ENCODE measurements around the gene RNH1.

RNH1 gene

GRCh38 chr11:454801-455565 lies 52.1 kb downstream of the RNH1 start:
- peaks cover 8% of the 10 kb centered on the region for H3K4me1 ChIP-seq (ENCODE audit: control insufficient read depth, insufficient read depth, low read length)
- H3K4me3 ChIP-seq (ENCODE audit: low read length): no peak overlapping the region
- H3K27me3 ChIP-seq (ENCODE audit: control insufficient read depth, insufficient read depth, low read length): no peaks in the 10 kb centered on the region
- H3K36me3 ChIP-seq (ENCODE audit: control insufficient read depth, insufficient read depth, low read length): peaks cover 4% of the 10 kb centered on the region
- no peak overlapping the region for H3K27ac ChIP-seq (ENCODE audit: low read length)
- H3K9me3 ChIP-seq (ENCODE audit: control insufficient read depth, insufficient read depth, low read length): no peaks in the 10 kb centered on the region
- DNase-seq (ENCODE audit: low read depth, low spot score): no peak
- no CpG with 5 or more reads among the region's 14 CpGs for WGBS (ENCODE audit: insufficient coverage, insufficient read length)

- Histone ChIP-seq H3K27me3 (ENCODE audit: control insufficient read depth, insufficient read depth, low read length) (no peaks in the 10 kb centered on the region), H3K9me3 (ENCODE audit: control insufficient read depth, insufficient read depth, low read length) (no peaks in the 10 kb centered on the region), H3K4me1 (ENCODE audit: control insufficient read depth, insufficient read depth, low read length) (peaks cover 8% of the 10 kb centered on the region), H3K36me3 (ENCODE audit: control insufficient read depth, insufficient read depth, low read length) (peaks cover 4% of the 10 kb centered on the region; the same call in 1 of the 2 replicates), H3K27ac (ENCODE audit: low read length) (no peak overlapping the region), H3K4me3 (ENCODE audit: low read length) (no peak overlapping the region)
- DNase-seq (ENCODE audit: low read depth, low spot score): no peak
- WGBS (ENCODE audit: insufficient coverage, insufficient read length): no CpG with 5 or more reads among the region's 9 CpGs
Measured at GRCh38 chr11:454043-454442, 53.0 kb downstream of the RNH1 start.

- H3K4me3 ChIP-seq (ENCODE audit: low read length): no peak overlapping the region
Measured at GRCh38 chr11:453564-453963, 53.5 kb downstream of the RNH1 start.

DNA sequence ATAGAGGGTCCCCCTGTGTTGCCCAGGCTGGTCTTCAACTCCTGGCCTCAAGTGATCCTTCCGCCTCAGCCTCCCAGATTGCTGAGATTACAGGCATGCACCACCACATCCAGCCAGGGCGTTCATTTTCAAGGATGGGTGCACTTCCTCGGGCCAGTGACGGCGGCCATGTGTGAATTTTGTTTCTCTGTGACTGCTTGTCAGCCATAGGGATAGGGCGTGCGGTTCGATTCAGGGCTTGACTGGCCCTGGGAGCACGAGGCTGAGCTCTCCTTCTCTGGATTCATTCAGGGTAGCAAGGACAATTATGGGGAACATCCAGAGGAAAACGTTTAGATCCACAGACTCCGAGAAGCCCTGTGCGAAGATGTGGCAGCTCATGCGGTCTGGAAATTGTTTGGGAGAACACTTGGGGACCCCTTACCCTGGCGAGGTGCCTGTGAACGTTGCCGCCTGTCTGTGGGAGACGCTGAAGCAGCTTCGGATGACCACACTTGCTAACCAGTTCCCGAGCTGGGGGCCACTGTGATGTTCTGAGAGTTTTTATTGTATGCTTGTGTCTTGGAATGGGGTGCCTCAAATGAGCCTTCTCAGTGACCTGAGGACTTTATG lies 54.0 kb downstream of the RNH1 start:
- Histone ChIP-seq H3K36me3 (ENCODE audit: control insufficient read depth, insufficient read depth, low read length) (peaks cover 4% of the 10 kb centered on the region; the same call in 1 of the 2 replicates), H3K9me3 (ENCODE audit: control insufficient read depth, insufficient read depth, low read length) (no peaks in the 10 kb centered on the region), H3K27me3 (ENCODE audit: control insufficient read depth, insufficient read depth, low read length) (no peaks in the 10 kb centered on the region), H3K4me3 (ENCODE audit: low read length) (no peak overlapping the region), H3K27ac (ENCODE audit: low read length) (no peak overlapping the region), H3K4me1 (ENCODE audit: control insufficient read depth, insufficient read depth, low read length) (peaks cover 8% of the 10 kb centered on the region)
- DNase-seq (ENCODE audit: low read depth, low spot score): no peak
- no CpG with 5 or more reads among the region's 19 CpGs for WGBS (ENCODE audit: insufficient coverage, insufficient read length)

More at GRCh38 chr11:453564-453963, 53.5 kb downstream of the RNH1 start:
- Histone ChIP-seq H3K9me3 (ENCODE audit: control insufficient read depth, insufficient read depth, low read length) (no peaks in the 10 kb centered on the region), H3K4me1 (ENCODE audit: control insufficient read depth, insufficient read depth, low read length) (peaks cover 8% of the 10 kb centered on the region), H3K36me3 (ENCODE audit: control insufficient read depth, insufficient read depth, low read length) (peaks cover 4% of the 10 kb centered on the region; the same call in 1 of the 2 replicates), H3K27me3 (ENCODE audit: control insufficient read depth, insufficient read depth, low read length) (no peaks in the 10 kb centered on the region), H3K27ac (ENCODE audit: low read length) (no peak overlapping the region)
- DNase-seq (ENCODE audit: low read depth, low spot score): no peak
- no CpG with 5 or more reads among the region's 13 CpGs for WGBS (ENCODE audit: insufficient coverage, insufficient read length)

- Histone ChIP-seq H3K4me3 (ENCODE audit: low read length) (no peak overlapping the region), H3K36me3 (ENCODE audit: control insufficient read depth, insufficient read depth, low read length) (peaks cover 4% of the 10 kb centered on the region; the same call in 1 of the 2 replicates), H3K27ac (ENCODE audit: low read length) (no peak overlapping the region), H3K4me1 (ENCODE audit: control insufficient read depth, insufficient read depth, low read length) (peaks cover 8% of the 10 kb centered on the region), H3K9me3 (ENCODE audit: control insufficient read depth, insufficient read depth, low read length) (no peaks in the 10 kb centered on the region), H3K27me3 (ENCODE audit: control insufficient read depth, insufficient read depth, low read length) (no peaks in the 10 kb centered on the region)
- no CpG with 5 or more reads among the region's 12 CpGs for WGBS (ENCODE audit: insufficient coverage, insufficient read length)
- DNase-seq (ENCODE audit: low read depth, low spot score): no peak
Measured at GRCh38 chr11:452203-452744, 54.8 kb downstream of the RNH1 start.

DNA sequence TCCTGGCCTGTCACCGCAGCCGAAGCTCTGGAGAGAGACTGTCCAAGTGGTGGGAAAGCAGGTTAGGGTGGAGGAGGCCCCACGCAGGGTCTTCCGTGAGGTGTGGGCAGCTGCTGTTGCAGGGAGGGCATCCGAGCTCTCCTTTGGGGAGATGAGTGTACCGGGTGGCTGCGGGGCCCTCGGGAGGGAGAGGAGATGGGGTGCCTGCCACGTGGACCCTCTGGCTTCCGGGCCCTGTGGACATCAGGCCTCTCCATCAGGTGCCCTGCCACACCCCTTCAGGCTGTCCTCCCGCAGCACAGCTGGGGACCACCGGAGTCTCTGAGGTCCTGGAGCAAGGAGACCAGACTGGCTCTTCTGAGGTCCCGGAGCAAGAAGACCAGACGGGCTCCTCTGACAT lies 55.3 kb downstream of the RNH1 start:
- DNase-seq (ENCODE audit: low read depth, low spot score): no peak
- H3K9me3 ChIP-seq (ENCODE audit: control insufficient read depth, insufficient read depth, low read length): no peaks in the 10 kb centered on the region
- peaks cover 4% of the 10 kb centered on the region; the same call in 1 of the 2 replicates for H3K36me3 ChIP-seq (ENCODE audit: control insufficient read depth, insufficient read depth, low read length)
- H3K27ac ChIP-seq (ENCODE audit: low read length): no peak overlapping the region
- H3K27me3 ChIP-seq (ENCODE audit: control insufficient read depth, insufficient read depth, low read length): no peaks in the 10 kb centered on the region
- H3K4me1 ChIP-seq (ENCODE audit: control insufficient read depth, insufficient read depth, low read length): peaks cover 7% of the 10 kb centered on the region; the same call in 1 of the 2 replicates
- H3K4me3 ChIP-seq (ENCODE audit: low read length): no peak overlapping the region
- no CpG with 5 or more reads among the region's 14 CpGs for WGBS (ENCODE audit: insufficient coverage, insufficient read length)

DNA sequence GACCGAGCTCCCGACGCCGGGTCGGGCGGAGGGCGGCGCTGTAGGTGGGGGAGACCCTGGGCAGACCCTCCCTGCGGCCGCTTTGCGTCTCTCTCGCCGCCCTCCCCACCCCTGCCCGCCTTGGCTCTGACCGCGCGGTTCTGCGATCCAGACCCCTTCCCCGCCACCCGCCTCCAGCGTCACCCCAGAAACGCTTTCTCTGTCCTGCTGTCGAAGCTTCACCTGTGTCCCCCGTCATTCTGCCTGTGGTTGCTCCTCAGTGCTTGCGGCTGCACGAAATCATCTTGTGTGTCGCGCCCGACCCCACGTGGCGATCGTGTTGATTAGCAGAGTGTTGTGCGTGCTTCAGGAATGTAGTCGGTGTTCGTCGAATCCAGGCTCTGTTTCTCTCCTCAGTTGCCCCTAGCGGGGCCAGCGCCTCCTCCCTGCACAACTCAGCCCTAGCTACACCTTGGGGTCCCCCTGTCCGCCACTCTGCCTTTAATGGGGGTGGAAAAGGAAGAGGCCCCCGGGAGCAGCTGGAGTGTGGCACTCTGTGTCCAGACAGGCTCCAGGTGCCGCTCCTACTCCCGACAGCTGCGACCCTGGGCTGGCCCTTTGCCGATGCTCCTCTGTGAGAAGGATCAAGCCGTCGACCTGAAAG lies 56.1 kb downstream of the RNH1 start:
- WGBS (ENCODE audit: insufficient coverage, insufficient read length): no CpG with 5 or more reads among the region's 46 CpGs
- no peaks in the 10 kb centered on the region for H3K27me3 ChIP-seq (ENCODE audit: control insufficient read depth, insufficient read depth, low read length)
- H3K36me3 ChIP-seq (ENCODE audit: control insufficient read depth, insufficient read depth, low read length): peaks cover 4% of the 10 kb centered on the region; the same call in 1 of the 2 replicates
- DNase-seq (ENCODE audit: low read depth, low spot score): no peak
- H3K4me3 ChIP-seq (ENCODE audit: low read length): peak overlapping the region; percentile 98
- H3K9me3 ChIP-seq (ENCODE audit: control insufficient read depth, insufficient read depth, low read length): no peaks in the 10 kb centered on the region
- peaks cover 5% of the 10 kb centered on the region for H3K4me1 ChIP-seq (ENCODE audit: control insufficient read depth, insufficient read depth, low read length)
- H3K27ac ChIP-seq (ENCODE audit: low read length): no peak overlapping the region

DNA sequence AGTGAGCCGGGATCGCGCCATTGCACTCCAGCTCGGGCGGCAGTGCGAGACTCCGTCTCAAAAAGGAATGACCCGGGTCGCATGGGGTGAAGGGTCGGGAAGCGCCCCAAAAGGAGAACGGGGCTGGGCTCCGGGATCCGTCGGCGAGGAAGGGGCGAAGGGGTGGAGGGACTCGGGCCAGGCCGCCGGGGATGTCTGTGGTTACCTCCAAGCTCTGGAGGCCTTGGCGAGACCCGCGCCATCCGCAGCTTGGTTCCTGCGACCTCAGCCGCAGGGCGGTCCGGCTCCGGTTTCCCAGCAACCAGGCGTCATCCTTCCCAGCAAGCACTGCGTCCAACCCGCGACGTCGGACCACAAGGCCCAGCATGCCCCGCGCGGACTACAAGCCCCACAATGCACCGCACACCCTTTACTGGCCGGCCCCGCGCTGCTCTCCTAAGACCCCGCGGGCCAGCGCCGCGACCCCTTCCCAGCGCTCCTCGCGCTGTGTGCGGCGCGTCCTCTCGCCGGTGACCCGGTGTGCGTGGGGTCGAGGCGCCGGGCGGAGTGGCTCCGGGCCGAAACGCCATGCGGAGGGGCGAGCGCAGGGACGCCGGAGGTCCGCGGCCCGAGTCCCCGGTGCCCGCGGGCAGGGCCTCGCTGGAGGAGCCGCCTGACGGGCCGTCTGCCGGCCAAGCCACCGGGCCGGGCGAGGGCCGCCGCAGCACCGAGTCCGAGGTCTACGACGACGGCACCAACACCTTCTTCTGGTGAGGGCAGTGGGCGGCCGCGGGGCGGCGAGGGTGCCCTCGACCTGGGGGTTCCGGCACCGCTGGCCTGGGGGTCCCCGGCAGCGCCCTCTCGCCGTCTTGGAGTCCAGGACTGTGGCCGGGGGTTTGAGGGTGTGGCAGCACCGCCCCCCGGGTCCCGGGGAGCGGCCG lies 56.9 kb downstream of the RNH1 start, which contains the start of gene PTDSS2:
Gene PTDSS2 (plus strand): TSS at position 391 of the 920 bp plus-strand sequence. CDS start 177 bp downstream, at position 568.
- peak within 1 kb of the TSS; percentile 98 for H3K4me3 ChIP-seq (ENCODE audit: low read length)
- WGBS (ENCODE audit: insufficient coverage, insufficient read length): no CpG with 5 or more reads among the region's 108 CpGs
- H3K9me3 ChIP-seq (ENCODE audit: control insufficient read depth, insufficient read depth, low read length): no peaks in the 10 kb centered on the region
- H3K27me3 ChIP-seq (ENCODE audit: control insufficient read depth, insufficient read depth, low read length): no peaks in the 10 kb centered on the region
- H3K27ac ChIP-seq (ENCODE audit: low read length): no peak within 1 kb of the TSS
- H3K4me1 ChIP-seq (ENCODE audit: control insufficient read depth, insufficient read depth, low read length): peaks cover 6% of the 10 kb centered on the region
- DNase-seq (ENCODE audit: low read depth, low spot score): peak; percentile 96
- peaks cover 4% of the 10 kb centered on the region; the same call in 1 of the 2 replicates for H3K36me3 ChIP-seq (ENCODE audit: control insufficient read depth, insufficient read depth, low read length)

DNA sequence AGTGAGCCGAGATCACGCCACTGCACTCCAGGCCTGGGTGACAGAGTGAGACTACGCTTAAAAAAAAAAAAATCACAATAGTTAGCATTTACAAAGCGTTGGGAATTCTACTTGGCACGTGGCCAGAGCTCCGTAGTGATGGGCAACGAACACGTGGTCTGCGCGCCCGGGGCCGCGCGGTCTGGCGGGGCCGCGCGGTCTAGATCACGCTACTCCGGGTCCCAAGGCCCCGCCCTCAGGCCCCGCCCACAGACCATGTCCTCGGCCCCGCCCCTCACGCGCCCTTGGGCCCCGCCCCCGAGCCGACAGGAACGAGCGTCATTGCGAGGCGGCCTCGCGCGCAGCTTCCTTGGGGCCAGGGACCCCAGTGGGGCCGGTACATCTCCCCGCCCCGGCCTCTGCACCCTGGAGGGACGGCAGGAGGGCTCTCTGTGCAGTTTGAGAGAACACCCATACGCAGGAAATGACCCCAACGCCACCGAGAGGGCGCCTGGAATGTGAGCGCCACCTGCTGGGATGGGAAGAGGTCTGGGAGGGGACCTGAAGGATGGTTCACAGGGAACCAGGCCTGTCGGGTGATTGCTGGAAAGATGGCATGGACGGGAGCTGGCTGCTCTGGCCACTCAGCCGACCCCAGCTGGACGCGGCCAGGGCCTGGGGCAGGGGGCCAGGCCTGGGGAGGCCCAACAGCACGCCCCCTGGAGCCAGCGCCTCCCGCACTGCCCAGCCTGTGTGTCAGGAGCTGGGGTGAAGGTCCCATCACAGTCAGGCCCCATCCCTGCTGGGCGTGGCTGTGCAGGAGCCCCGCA lies 58.9 kb downstream of the RNH1 start:
- Histone ChIP-seq H3K27me3 (ENCODE audit: control insufficient read depth, insufficient read depth, low read length) (no peaks in the 10 kb centered on the region), H3K27ac (ENCODE audit: low read length) (no peak overlapping the region), H3K4me1 (ENCODE audit: control insufficient read depth, insufficient read depth, low read length) (peaks cover 5% of the 10 kb centered on the region; the same call in 1 of the 2 replicates), H3K4me3 (ENCODE audit: low read length) (peak overlapping the region; percentile 90), H3K36me3 (ENCODE audit: control insufficient read depth, insufficient read depth, low read length) (0 out of 2 replicates have a peak, but pooled peaks cover 4% of the 10 kb centered on the region), H3K9me3 (ENCODE audit: control insufficient read depth, insufficient read depth, low read length) (no peaks in the 10 kb centered on the region)
- WGBS (ENCODE audit: insufficient coverage, insufficient read length): no CpG with 5 or more reads among the region's 55 CpGs
- peak; percentile 64 for DNase-seq (ENCODE audit: low read depth, low spot score)
